SK-N-SH treated with all-trans-retinoic acid at 6 μM for 48 hours (cell line): Measurements from ENCODE around the gene AIG1.

Experiments
- ATAC-seq: fragments of 200-7000 bp; cut with Tn5 transposase; 3 replicates; pipeline ENCODE4 v1.9.1; 2020; ENCODE audit warnings: mild to moderate bottlenecking, moderate library complexity
- ARNTL ChIP-seq: fragments of 450-650 bp; formaldehyde crosslinking; IDR thresholded peaks from 2 replicates; pipeline ENCODE4 v1.5.0; 2020; ENCODE audit warnings: low read depth, mild to moderate bottlenecking, moderate library complexity, borderline replicate concordance
- BACH2 ChIP-seq: fragments of 250-450 bp; sonication (Bioruptor Pico); IDR thresholded peaks from 2 replicates; pipeline ENCODE4 v1.9.0; 2021; ENCODE audit warnings: mild to moderate bottlenecking, borderline replicate concordance
- CREB5 ChIP-seq: fragments of 250-450 bp; sonication (Bioruptor Pico); IDR thresholded peaks from 2 replicates; pipeline ENCODE4 v1.5.1; 2020; ENCODE audit warnings: low read depth, mild to moderate bottlenecking, moderate library complexity
- CSDC2 ChIP-seq: fragments of 250-450 bp; sonication (Bioruptor Pico); IDR thresholded peaks from 2 replicates; pipeline ENCODE4 v1.5.0; 2020; ENCODE audit warnings: mild to moderate bottlenecking, moderate library complexity
- ESRRG ChIP-seq: fragments of 250-450 bp; sonication (Bioruptor Pico); IDR thresholded peaks from 2 replicates; pipeline ENCODE4 v1.6.1; 2021; ENCODE audit warnings: mild to moderate bottlenecking
- ISL1 ChIP-seq: fragments of 250-450 bp; sonication (Bioruptor Pico); IDR thresholded peaks from 2 replicates; pipeline ENCODE4 v2.1.2; 2022; ENCODE audit warnings: mild to moderate bottlenecking, moderate library complexity
- OSR1 ChIP-seq: fragments of 250-450 bp; sonication (Bioruptor Pico); IDR thresholded peaks from 2 replicates; pipeline ENCODE4 v1.8.0; 2022; ENCODE audit warnings: moderate library complexity, mild to moderate bottlenecking, inconsistent platforms
- POU6F1 ChIP-seq: fragments of 250-450 bp; sonication (Bioruptor Pico); IDR thresholded peaks from 2 replicates; pipeline ENCODE4 v1.8.0; 2021; ENCODE audit warnings: low read depth, mild to moderate bottlenecking, moderate library complexity, borderline replicate concordance
- PPARA ChIP-seq: fragments of 250-450 bp; sonication (Bioruptor Pico); IDR thresholded peaks from 2 replicates; pipeline ENCODE4 v1.5.0; 2020; ENCODE audit warnings: mild to moderate bottlenecking, borderline replicate concordance
- RARB ChIP-seq: fragments of 250-450 bp; sonication (Bioruptor Pico); IDR thresholded peaks from 2 replicates; pipeline ENCODE4 v1.8.0; 2021; ENCODE audit warnings: mild to moderate bottlenecking, moderate library complexity
- SNAI2 ChIP-seq: fragments of 250-450 bp; sonication (Bioruptor Pico); IDR thresholded peaks from 2 replicates; pipeline ENCODE4 v1.5.0; 2020; ENCODE audit warnings: mild to moderate bottlenecking, moderate library complexity
- TCF4 ChIP-seq: fragments of 250-450 bp; sonication (Bioruptor Pico); IDR thresholded peaks from 2 replicates; pipeline ENCODE4 v1.8.0; 2021; ENCODE audit warnings: mild to moderate bottlenecking, moderate library complexity, borderline replicate concordance
- TOX ChIP-seq: fragments of 250-450 bp; sonication (Bioruptor Pico); IDR thresholded peaks from 2 replicates; pipeline ENCODE4 v1.8.0; 2021; ENCODE audit warnings: mild to moderate bottlenecking, moderate library complexity, borderline replicate concordance
- ZC3H10 ChIP-seq: fragments of 250-450 bp; sonication (Bioruptor Pico); IDR thresholded peaks from 2 replicates; pipeline ENCODE4 v1.5.1; 2021; ENCODE audit warnings: mild to moderate bottlenecking, moderate library complexity
- ZFP3 ChIP-seq: fragments of 250-450 bp; sonication (Bioruptor Pico); IDR thresholded peaks from 2 replicates; pipeline ENCODE4 v1.5.0; 2020; ENCODE audit warnings: mild to moderate bottlenecking, moderate library complexity
- ZFP30 ChIP-seq: fragments of 450-650 bp; formaldehyde crosslinking; IDR thresholded peaks from 2 replicates; pipeline ENCODE4 v1.5.0; 2022; ENCODE audit warnings: mild to moderate bottlenecking, moderate library complexity
- ZNF70 ChIP-seq: fragments of 450-650 bp; formaldehyde crosslinking; IDR thresholded peaks from 2 replicates; pipeline ENCODE4 v1.5.0; 2020; ENCODE audit warnings: mild to moderate bottlenecking, moderate library complexity
- ZNF8 ChIP-seq: fragments of 450-650 bp; formaldehyde crosslinking; IDR thresholded peaks from 2 replicates; pipeline ENCODE4 v1.5.0; 2020; ENCODE audit warnings: mild to moderate bottlenecking, moderate library complexity
- TF ChIP-seq, protein P1 (sequence below): fragments of 250-450 bp; sonication (Bioruptor Pico); IDR thresholded peaks from 2 replicates; pipeline ENCODE4 v1.8.0; 2020; ENCODE audit warnings: mild to moderate bottlenecking, moderate library complexity, borderline replicate concordance
- TF ChIP-seq, protein P2 (sequence below): fragments of 250-450 bp; sonication (Bioruptor Pico); IDR thresholded peaks from 2 replicates; pipeline ENCODE4 v1.5.0; 2020; ENCODE audit warnings: mild to moderate bottlenecking, moderate library complexity
- TF ChIP-seq, protein P3 (sequence below): fragments of 250-450 bp; sonication (Bioruptor Pico); IDR thresholded peaks from 2 replicates; pipeline ENCODE4 v1.5.1; 2021; ENCODE audit warnings: mild to moderate bottlenecking, moderate library complexity

Gene AIG1

DNA sequence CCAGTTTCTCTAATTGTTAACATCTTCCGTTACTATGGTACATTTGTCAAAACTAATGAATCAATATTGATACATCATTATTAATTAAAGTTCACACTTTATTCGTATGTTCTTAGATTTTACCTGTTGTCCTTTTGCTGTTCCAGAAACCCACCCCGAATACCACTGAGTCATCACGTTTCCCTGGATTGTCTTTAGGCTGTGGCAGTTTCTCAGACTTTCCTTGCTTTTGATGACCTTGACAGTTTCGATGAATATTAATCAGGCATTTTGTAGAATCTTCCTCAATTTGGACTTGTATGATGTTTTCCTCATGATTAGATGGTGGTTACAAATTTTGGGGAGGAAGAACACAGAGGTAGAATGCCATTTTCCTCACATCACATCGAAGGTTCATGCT, 39.1 kb upstream of the AIG1 start:
- no peak for ATAC-seq
- TF ChIP-seq OSR1 (CRISPR knock-in tag) (no peak), CSDC2 (CRISPR knock-in tag) (no peak), ZNF8 (no peak), CREB5 (CRISPR knock-in tag) (no peak), TCF4 (CRISPR knock-in tag) (no peak), TOX (CRISPR knock-in tag) (no peak), ZNF70 (CRISPR knock-in tag) (no peak), SNAI2 (CRISPR knock-in tag) (no peak), RARB (CRISPR knock-in tag) (no peak), PPARA (CRISPR knock-in tag) (no peak), BACH2 (CRISPR knock-in tag) (no peak), ZFP3 (CRISPR knock-in tag) (no peak), ESRRG (CRISPR knock-in tag) (no peak), POU6F1 (no peak)
- TF ChIP-seq, protein P1, sequence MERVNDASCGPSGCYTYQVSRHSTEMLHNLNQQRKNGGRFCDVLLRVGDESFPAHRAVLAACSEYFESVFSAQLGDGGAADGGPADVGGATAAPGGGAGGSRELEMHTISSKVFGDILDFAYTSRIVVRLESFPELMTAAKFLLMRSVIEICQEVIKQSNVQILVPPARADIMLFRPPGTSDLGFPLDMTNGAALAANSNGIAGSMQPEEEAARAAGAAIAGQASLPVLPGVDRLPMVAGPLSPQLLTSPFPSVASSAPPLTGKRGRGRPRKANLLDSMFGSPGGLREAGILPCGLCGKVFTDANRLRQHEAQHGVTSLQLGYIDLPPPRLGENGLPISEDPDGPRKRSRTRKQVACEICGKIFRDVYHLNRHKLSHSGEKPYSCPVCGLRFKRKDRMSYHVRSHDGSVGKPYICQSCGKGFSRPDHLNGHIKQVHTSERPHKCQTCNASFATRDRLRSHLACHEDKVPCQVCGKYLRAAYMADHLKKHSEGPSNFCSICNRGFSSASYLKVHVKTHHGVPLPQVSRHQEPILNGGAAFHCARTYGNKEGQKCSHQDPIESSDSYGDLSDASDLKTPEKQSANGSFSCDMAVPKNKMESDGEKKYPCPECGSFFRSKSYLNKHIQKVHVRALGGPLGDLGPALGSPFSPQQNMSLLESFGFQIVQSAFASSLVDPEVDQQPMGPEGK (CRISPR knock-in tag) = no peak
- TF ChIP-seq, protein P2, sequence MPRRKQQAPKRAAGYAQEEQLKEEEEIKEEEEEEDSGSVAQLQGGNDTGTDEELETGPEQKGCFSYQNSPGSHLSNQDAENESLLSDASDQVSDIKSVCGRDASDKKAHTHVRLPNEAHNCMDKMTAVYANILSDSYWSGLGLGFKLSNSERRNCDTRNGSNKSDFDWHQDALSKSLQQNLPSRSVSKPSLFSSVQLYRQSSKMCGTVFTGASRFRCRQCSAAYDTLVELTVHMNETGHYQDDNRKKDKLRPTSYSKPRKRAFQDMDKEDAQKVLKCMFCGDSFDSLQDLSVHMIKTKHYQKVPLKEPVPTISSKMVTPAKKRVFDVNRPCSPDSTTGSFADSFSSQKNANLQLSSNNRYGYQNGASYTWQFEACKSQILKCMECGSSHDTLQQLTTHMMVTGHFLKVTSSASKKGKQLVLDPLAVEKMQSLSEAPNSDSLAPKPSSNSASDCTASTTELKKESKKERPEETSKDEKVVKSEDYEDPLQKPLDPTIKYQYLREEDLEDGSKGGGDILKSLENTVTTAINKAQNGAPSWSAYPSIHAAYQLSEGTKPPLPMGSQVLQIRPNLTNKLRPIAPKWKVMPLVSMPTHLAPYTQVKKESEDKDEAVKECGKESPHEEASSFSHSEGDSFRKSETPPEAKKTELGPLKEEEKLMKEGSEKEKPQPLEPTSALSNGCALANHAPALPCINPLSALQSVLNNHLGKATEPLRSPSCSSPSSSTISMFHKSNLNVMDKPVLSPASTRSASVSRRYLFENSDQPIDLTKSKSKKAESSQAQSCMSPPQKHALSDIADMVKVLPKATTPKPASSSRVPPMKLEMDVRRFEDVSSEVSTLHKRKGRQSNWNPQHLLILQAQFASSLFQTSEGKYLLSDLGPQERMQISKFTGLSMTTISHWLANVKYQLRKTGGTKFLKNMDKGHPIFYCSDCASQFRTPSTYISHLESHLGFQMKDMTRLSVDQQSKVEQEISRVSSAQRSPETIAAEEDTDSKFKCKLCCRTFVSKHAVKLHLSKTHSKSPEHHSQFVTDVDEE (CRISPR knock-in tag) = no peak

DNA sequence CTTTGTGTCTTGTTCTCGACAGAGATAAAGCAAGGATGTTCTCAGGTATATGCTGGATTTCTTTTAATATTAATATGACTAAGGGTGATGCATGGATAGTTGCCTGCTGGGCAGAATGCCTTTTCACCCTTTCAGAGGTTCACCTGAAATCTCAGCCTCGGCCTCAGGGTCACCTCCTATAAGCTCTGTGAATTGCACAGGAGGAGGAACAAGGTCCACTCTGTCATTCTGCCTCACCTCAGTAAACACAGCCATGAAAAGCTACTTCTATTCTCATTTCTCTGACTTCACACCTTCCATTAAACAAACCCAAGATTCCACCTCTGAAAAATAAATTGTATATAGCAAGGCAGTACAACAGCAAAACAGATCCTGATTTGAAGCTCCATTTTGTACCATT, 38.1 kb upstream of the AIG1 start:
- TF ChIP-seq SNAI2 (CRISPR knock-in tag) (no peak), PPARA (CRISPR knock-in tag) (no peak), ARNTL (CRISPR knock-in tag) (no peak), BACH2 (CRISPR knock-in tag) (no peak), ZC3H10 (no peak), CREB5 (CRISPR knock-in tag) (no peak), RARB (CRISPR knock-in tag) (no peak), ZFP3 (CRISPR knock-in tag) (no peak), ESRRG (CRISPR knock-in tag) (no peak), OSR1 (CRISPR knock-in tag) (no peak), TOX (CRISPR knock-in tag) (no peak), ZNF70 (CRISPR knock-in tag) (no peak), ISL1 (CRISPR knock-in tag) (no peak), ZNF8 (no peak), ZFP30 (CRISPR knock-in tag) (no peak)
- TF ChIP-seq, protein P3, sequence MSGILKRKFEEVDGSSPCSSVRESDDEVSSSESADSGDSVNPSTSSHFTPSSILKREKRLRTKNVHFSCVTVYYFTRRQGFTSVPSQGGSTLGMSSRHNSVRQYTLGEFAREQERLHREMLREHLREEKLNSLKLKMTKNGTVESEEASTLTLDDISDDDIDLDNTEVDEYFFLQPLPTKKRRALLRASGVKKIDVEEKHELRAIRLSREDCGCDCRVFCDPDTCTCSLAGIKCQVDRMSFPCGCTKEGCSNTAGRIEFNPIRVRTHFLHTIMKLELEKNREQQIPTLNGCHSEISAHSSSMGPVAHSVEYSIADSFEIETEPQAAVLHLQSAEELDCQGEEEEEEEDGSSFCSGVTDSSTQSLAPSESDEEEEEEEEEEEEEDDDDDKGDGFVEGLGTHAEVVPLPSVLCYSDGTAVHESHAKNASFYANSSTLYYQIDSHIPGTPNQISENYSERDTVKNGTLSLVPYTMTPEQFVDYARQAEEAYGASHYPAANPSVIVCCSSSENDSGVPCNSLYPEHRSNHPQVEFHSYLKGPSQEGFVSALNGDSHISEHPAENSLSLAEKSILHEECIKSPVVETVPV = no peak
- TF ChIP-seq, protein P2 (CRISPR knock-in tag) = no peak
- TF ChIP-seq, protein P1 (CRISPR knock-in tag) = no peak
- ATAC-seq = no peak
